HFFc6 (cell line): ENCODE results near the gene USH1C. TPM values are rescaled to one million over a fixed set of nuclear protein-coding genes. Genes with fewer than 3 reads are reported as not detected.

Source experiments
- DNase-seq: peaks from one replicate; pipeline ENCODE4 v3.0.0-alpha.2; 2018
- H3K27ac Mint-ChIP-seq: 2 replicates; pipeline ENCODE4 v1.8.0; 2020; ENCODE audit warnings: mild to moderate bottlenecking, mixed read lengths
- H3K27me3 Mint-ChIP-seq: 2 replicates; pipeline ENCODE4 v1.8.0; 2021; ENCODE audit warnings: mild to moderate bottlenecking, moderate library complexity, mixed read lengths; ENCODE audit not compliant: insufficient read depth
- H3K36me3 Mint-ChIP-seq: 2 replicates; pipeline ENCODE4 v1.8.0; 2021; ENCODE audit warnings: low read depth, mixed read lengths
- H3K4me1 Mint-ChIP-seq: 2 replicates; pipeline ENCODE4 v1.8.0; 2020; ENCODE audit warnings: low read depth, mixed read lengths
- H3K4me3 Mint-ChIP-seq: 2 replicates; pipeline ENCODE4 v1.8.0; 2020; ENCODE audit warnings: mild to moderate bottlenecking, moderate library complexity, mixed read lengths
- H3K9me3 Mint-ChIP-seq: 2 replicates; pipeline ENCODE4 v1.8.0; 2020; ENCODE audit warnings: mild to moderate bottlenecking, mixed read lengths
- CTCF ChIP-seq: fragments of 200-600 bp; sonication (generic); IDR thresholded peaks from 2 replicates; pipeline ENCODE4 v1.5.0; 2021; ENCODE audit warnings: antibody characterized with exemption, mild to moderate bottlenecking
- total RNA-seq, 6 experiments: library from RNA; stranded (reverse); fragmentation: NEBNext Ultra II Directional; extraction: Animal tissue kit (Norgen Biotek cat#: 25700); gene quantifications; 2 replicates in 1 of 6; 3 replicates in 5 of 6; pipeline ENCODE4 v1.2.3, GENCODE V29; 2021

USH1C gene
- total RNA-seq, 6 experiments from 2014 or later, result not detected

- no peaks in the 10 kb centered on the region for H3K9me3 Mint-ChIP-seq
- DNase-seq, result no peak
- no peak overlapping the region for H3K27ac Mint-ChIP-seq
- no peaks in the 10 kb centered on the region for H3K36me3 Mint-ChIP-seq
- H3K27me3 Mint-ChIP-seq, result peaks cover 25% of the 10 kb centered on the region
- H3K4me1 Mint-ChIP-seq, result no peaks in the 10 kb centered on the region
- H3K4me3 Mint-ChIP-seq, result no peak overlapping the region
- no peak for TF ChIP-seq CTCF
Measured at GRCh38 chr11:17460406-17460805, 83.8 kb downstream of the USH1C start.

GRCh38 chr11:17459236-17459896 lies 84.8 kb downstream of the USH1C start:
- H3K27ac Mint-ChIP-seq, result no peak overlapping the region
- H3K9me3 Mint-ChIP-seq, result no peaks in the 10 kb centered on the region
- no peak for TF ChIP-seq CTCF
- H3K4me1 Mint-ChIP-seq, result no peaks in the 10 kb centered on the region
- peaks cover 27% of the 10 kb centered on the region for H3K27me3 Mint-ChIP-seq
- H3K4me3 Mint-ChIP-seq, result no peak overlapping the region
- DNase-seq, result no peak
- H3K36me3 Mint-ChIP-seq, result no peaks in the 10 kb centered on the region

GRCh38 chr11:17458268-17458667 lies 85.9 kb downstream of the USH1C start:
- H3K4me1 Mint-ChIP-seq, result no peaks in the 10 kb centered on the region
- no peak overlapping the region for H3K4me3 Mint-ChIP-seq
- no peaks in the 10 kb centered on the region for H3K9me3 Mint-ChIP-seq
- no peak overlapping the region for H3K27ac Mint-ChIP-seq
- DNase-seq, result no peak
- no peak for TF ChIP-seq CTCF
- H3K36me3 Mint-ChIP-seq, result no peaks in the 10 kb centered on the region
- H3K27me3 Mint-ChIP-seq, result peaks cover 35% of the 10 kb centered on the region

- Mint-ChIP-seq H3K27ac (no peak overlapping the region), H3K27me3 (peaks cover 38% of the 10 kb centered on the region), H3K36me3 (no peaks in the 10 kb centered on the region), H3K4me1 (no peaks in the 10 kb centered on the region), H3K9me3 (no peaks in the 10 kb centered on the region), H3K4me3 (no peak overlapping the region)
- DNase-seq, result no peak
- TF ChIP-seq CTCF, result no peak
Measured at GRCh38 chr11:17457396-17458173, 86.6 kb downstream of the USH1C start.

- no peaks in the 10 kb centered on the region for H3K9me3 Mint-ChIP-seq
Measured at GRCh38 chr11:17452668-17453067, 91.5 kb downstream of the USH1C start.

More at GRCh38 chr11:17452668-17453067, 91.5 kb downstream of the USH1C start:
- Mint-ChIP-seq H3K27me3 (peaks cover 38% of the 10 kb centered on the region), H3K4me3 (no peak overlapping the region), H3K27ac (no peak overlapping the region), H3K4me1 (no peaks in the 10 kb centered on the region), H3K36me3 (no peaks in the 10 kb centered on the region)
- TF ChIP-seq CTCF, result no peak
- no peak for DNase-seq
